NT2/D1 (cell line): ENCODE results near the gene ZNF366.

ENCODE experiments used
- DNase-seq: peaks from one replicate; pipeline ENCODE4 v3.0.0-alpha.2; 2011; ENCODE audit warnings: low read depth, low spot score
- H3K27me3 ChIP-seq: 2 replicates; pipeline ENCODE4 v1.6.0; 2011; ENCODE audit warnings: mild to moderate bottlenecking; ENCODE audit not compliant: insufficient read length, insufficient read depth
- H3K36me3 ChIP-seq: 2 replicates; pipeline ENCODE4 v1.6.1; 2011; ENCODE audit warnings: mild to moderate bottlenecking, low read length, mixed read lengths; ENCODE audit not compliant: insufficient read depth, insufficient read length
- H3K4me1 ChIP-seq: 2 replicates; pipeline ENCODE4 v1.5.1; 2011; ENCODE audit not compliant: insufficient read depth, insufficient read length
- H3K4me3 ChIP-seq: 2 replicates; pipeline ENCODE4 v1.5.1; 2011; ENCODE audit warnings: low read depth; ENCODE audit not compliant: insufficient read length
- H3K9ac ChIP-seq: 2 replicates; pipeline ENCODE4 v1.6.0; 2011; ENCODE audit warnings: low read depth; ENCODE audit not compliant: insufficient read length
- H3K9me3 ChIP-seq: 2 replicates; pipeline ENCODE4 v1.5.1; 2011; ENCODE audit warnings: mild to moderate bottlenecking, low read length; ENCODE audit not compliant: insufficient read depth
- SUZ12 ChIP-seq: IDR thresholded peaks from 2 replicates; pipeline ENCODE4 v1.6.1; 2011; ENCODE audit not compliant: insufficient read length, insufficient read depth; ENCODE audit errors: extremely low read depth
- YY1 ChIP-seq: IDR thresholded peaks from 2 replicates; pipeline ENCODE4 v1.6.1; 2011; ENCODE audit not compliant: insufficient read length, insufficient read depth
- ZNF274 ChIP-seq: IDR thresholded peaks from 2 replicates; pipeline ENCODE4 v1.6.1; 2011; ENCODE audit warnings: mild to moderate bottlenecking, low read depth, low read length

The ZNF366 gene

DNA sequence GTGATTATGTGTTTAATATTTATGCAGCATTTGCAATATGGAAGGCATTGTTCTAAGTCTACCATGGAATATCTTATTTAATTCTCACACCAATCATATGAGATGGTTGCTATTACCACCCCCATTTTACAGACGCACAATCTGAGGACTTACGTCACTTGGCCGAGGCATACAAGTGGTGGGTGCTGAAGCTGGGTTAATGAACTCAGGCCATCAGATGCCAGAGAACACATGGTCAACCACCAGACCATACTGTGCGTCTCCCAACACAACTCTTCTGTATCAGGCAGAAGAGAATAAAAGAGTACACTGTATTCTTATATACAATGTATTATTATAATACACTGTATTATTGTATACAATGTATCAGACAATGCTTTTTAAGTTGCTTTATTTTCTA, 59.5 kb downstream of the ZNF366 start:
- peaks cover 3% of the 10 kb centered on the region for H3K4me1 ChIP-seq
- no peak for DNase-seq
- H3K36me3 ChIP-seq = no peaks in the 10 kb centered on the region
- H3K9me3 ChIP-seq = no peaks in the 10 kb centered on the region
- no peak overlapping the region for H3K4me3 ChIP-seq
- H3K27me3 ChIP-seq = no peaks in the 10 kb centered on the region
- TF ChIP-seq ZNF274 = no peak
- TF ChIP-seq YY1 = no peak
- no peak for TF ChIP-seq SUZ12
- H3K9ac ChIP-seq = no peak overlapping the region

DNA sequence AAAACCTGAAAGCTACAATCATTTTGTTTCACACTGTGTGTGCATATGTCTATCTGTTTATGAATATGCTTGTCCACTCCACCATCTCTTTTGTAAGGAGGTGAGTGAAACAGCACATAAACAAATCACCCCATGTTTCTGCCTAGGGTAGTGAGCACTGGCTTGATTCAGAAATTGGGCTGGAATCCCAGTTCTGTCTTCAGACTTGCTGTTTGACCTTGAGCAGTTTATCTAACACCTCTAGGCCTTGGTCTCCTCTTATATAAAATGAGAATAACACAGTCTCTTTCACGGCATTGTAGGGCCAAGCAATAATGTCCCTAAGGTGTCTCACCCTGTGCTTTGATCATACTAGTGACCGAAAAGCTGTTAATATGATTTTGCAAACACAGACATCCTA, 61.2 kb downstream of the ZNF366 start:
- H3K36me3 ChIP-seq = no peaks in the 10 kb centered on the region
- H3K9me3 ChIP-seq = no peaks in the 10 kb centered on the region
- no peak for DNase-seq

DNA sequence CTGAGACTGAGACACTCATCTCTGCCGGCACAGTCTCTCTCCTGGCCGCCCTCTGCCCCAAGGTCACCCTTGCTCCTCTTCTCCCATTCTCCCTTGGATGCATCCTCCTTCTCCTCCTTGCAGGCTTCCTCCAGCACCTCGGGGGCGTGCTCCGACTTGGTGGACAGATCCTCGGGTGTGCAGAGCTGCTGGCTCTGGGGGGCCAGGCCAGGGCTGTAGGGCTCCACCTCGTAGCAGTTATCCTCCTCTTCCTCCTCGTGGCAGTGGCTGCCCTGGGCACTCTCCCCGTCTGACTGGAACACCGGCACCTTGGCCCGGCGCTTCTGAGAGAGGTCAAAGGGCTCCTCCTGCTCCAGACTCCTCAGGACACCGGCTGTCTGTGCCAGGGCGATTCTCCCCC, 63.3 kb downstream of the ZNF366 start:
- Histone ChIP-seq H3K27me3 (no peaks in the 10 kb centered on the region), H3K4me1 (no peaks in the 10 kb centered on the region), H3K9me3 (no peaks in the 10 kb centered on the region), H3K4me3 (no peak overlapping the region), H3K9ac (no peak overlapping the region), H3K36me3 (no peaks in the 10 kb centered on the region)
- DNase-seq = no peak
- TF ChIP-seq ZNF274 = no peak
- TF ChIP-seq YY1 = no peak

More for the DNA sequence above, 61.2 kb downstream of the ZNF366 start:
- H3K4me3 ChIP-seq = no peak overlapping the region
- no peak overlapping the region for H3K9ac ChIP-seq
- TF ChIP-seq YY1 (no peak), SUZ12 (no peak), ZNF274 (no peak)
- H3K27me3 ChIP-seq = no peaks in the 10 kb centered on the region
- H3K4me1 ChIP-seq = no peaks in the 10 kb centered on the region

DNA sequence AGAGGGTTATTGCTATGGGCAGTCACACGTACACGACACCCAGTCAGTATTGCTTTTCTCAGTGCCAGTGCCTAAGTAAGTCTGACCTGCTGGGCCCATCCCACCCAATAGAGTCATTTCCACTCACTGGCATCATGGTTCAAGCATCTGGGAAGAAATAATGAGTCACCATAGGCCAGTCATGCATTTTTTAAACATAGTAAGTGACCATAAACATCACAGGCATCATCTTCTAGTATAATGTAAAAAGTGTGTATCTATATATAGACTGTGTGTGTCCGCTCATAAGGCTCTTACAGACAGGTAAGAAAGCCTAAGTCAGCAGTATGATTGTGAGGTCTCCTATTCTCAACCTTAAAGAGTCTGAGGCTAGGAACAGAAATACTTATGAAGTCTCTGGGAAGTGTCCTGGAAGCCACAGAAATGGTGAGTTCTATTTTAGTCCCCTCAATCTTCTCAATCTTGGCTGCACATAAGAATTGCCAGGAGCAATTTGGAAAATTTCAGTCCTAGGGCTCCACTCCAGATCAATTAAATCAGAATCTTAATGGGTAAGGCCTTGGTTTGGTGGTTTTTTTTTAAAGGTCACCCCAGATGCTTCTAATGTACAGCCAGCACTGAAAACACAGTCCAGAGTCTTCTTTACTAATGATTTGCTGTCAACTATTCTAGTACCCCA, 65.2 kb downstream of the ZNF366 start:
- TF ChIP-seq SUZ12 (no peak), ZNF274 (no peak), YY1 (no peak)

DNA sequence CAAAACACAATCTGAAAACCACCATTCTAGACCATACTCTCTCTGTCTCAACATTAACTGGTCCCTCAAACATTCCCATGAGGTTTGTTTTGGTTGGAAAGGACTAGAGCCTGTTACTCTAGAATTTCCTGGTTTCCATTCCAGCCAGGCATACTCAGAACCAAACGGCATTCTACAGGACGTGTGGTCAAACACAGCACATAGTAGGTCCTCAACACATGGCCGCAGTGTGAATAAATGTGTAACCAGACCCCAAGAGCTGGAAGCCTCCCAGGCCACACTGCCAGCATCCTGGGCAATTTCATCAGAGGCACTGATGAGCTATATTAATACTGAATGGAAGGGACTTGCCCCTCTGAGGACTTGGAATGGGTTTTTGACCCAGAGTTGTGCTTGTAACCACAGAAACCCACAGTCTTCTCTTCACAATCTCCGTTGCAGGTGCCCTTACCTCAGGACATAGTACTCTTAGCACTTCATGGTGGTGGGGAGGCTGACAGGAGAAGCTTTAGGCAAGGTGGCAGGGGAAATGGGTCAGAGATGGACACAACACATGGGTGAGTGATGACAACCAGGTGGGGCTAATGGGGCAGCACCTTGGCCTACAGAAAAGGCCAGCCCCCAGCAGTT, 66.0 kb downstream of the ZNF366 start:
- H3K27me3 ChIP-seq = no peaks in the 10 kb centered on the region
- TF ChIP-seq ZNF274 (no peak), YY1 (no peak), SUZ12 (no peak)
- no peak for DNase-seq
- H3K9ac ChIP-seq = no peak overlapping the region
- no peaks in the 10 kb centered on the region for H3K9me3 ChIP-seq
- H3K4me1 ChIP-seq = peaks cover 3% of the 10 kb centered on the region
- no peak overlapping the region for H3K4me3 ChIP-seq
- H3K36me3 ChIP-seq = no peaks in the 10 kb centered on the region

More for the DNA sequence above, 65.2 kb downstream of the ZNF366 start:
- no peaks in the 10 kb centered on the region for H3K9me3 ChIP-seq
- peaks cover 3% of the 10 kb centered on the region for H3K4me1 ChIP-seq
- H3K27me3 ChIP-seq = no peaks in the 10 kb centered on the region
- H3K4me3 ChIP-seq = no peak overlapping the region
- no peak for DNase-seq
- H3K9ac ChIP-seq = no peak overlapping the region
- H3K36me3 ChIP-seq = no peaks in the 10 kb centered on the region

DNA sequence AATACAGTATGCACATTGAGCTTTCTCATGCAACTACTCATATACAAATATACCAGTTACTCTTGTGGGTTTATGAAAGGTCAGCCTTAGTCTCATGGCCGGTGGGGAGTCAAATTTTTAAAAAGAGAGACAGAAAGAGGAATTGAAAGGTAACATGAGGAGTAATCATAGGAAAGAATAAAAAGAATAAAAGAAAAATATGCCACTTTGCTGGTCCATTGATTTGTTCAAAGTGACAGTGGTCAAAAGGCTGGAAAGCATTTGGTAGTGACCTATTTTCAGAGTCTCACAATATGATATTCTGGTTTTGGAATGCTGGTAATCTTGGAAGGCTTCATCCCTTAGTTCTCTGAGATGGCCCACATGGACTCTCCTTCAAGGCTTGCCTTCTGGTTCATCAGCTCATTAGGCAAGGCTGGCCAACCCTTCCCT, 67.0 kb downstream of the ZNF366 start:
- no peak for DNase-seq
- TF ChIP-seq SUZ12 (no peak), ZNF274 (no peak), YY1 (no peak)
- H3K27me3 ChIP-seq = no peaks in the 10 kb centered on the region
- H3K4me1 ChIP-seq = peaks cover 3% of the 10 kb centered on the region
- no peak overlapping the region for H3K9ac ChIP-seq
- H3K36me3 ChIP-seq = no peaks in the 10 kb centered on the region
- H3K9me3 ChIP-seq = no peaks in the 10 kb centered on the region
- no peak overlapping the region for H3K4me3 ChIP-seq

DNA sequence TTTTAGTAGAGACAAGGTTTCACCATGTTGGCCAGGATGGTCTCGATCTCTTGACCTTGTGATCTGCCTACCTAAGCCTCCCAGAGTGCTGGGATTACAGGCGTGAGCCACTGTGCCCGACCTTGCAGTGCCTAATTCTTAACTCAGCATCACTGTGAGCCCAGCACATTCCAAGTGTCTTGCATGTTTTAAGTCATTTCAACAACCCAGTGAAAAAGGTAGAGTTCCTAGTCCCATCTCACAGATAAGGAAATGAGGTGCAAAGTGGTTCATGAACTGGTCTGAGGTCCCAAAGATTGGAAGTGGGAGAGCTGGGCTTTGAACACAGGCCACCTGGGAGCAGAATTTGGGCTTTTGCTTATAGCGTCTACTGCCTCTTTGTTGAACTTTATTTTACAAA, 68.0 kb downstream of the ZNF366 start:
- TF ChIP-seq SUZ12 (no peak), YY1 (no peak), ZNF274 (no peak)
- no peaks in the 10 kb centered on the region for H3K36me3 ChIP-seq
- no peaks in the 10 kb centered on the region for H3K9me3 ChIP-seq
- DNase-seq = no peak
- no peaks in the 10 kb centered on the region for H3K27me3 ChIP-seq
- H3K4me3 ChIP-seq = no peak overlapping the region
- H3K4me1 ChIP-seq = peaks cover 3% of the 10 kb centered on the region
- no peak overlapping the region for H3K9ac ChIP-seq
